DOHH2 (cell line): ENCODE results near the gene KRTAP10-12.

ENCODE experiments used
- H3F3A ChIP-seq: fragments of 200-600 bp; sonication (generic), shearing (Covaris generic); 2 replicates; pipeline ENCODE4 v1.6.0; 2016; ENCODE audit warnings: antibody characterized with exemption, mild to moderate bottlenecking; ENCODE audit not compliant: control insufficient read depth, insufficient read depth
- H3K27ac ChIP-seq: fragments of 200-600 bp; sonication (generic); 2 replicates; pipeline ENCODE4 v1.5.1; 2014; ENCODE audit warnings: low read depth, mild to moderate bottlenecking, low read length, moderate library complexity
- H3K27me3 ChIP-seq: fragments of 200-600 bp; sonication (generic); 2 replicates; pipeline ENCODE4 v1.6.1; 2014; ENCODE audit warnings: mild to moderate bottlenecking, low read length, mixed read lengths; ENCODE audit not compliant: control insufficient read depth
- H3K36me3 ChIP-seq: fragments of 200-600 bp; sonication (generic); 2 replicates; pipeline ENCODE4 v1.6.1; 2014; ENCODE audit warnings: mild to moderate bottlenecking, low read length, moderate library complexity, mixed read lengths; ENCODE audit not compliant: control insufficient read depth
- H3K4me1 ChIP-seq: fragments of 200-600 bp; sonication (generic); 2 replicates; pipeline ENCODE4 v1.6.1; 2014; ENCODE audit warnings: mild to moderate bottlenecking, low read length, mixed read lengths; ENCODE audit not compliant: control insufficient read depth
- H3K4me2 ChIP-seq: fragments of 200-600 bp; sonication (generic); 2 replicates; pipeline ENCODE4 v1.6.0; 2014; ENCODE audit warnings: mild to moderate bottlenecking, low read length, moderate library complexity
- H3K4me3 ChIP-seq: fragments of 200-600 bp; sonication (generic); 2 replicates; pipeline ENCODE4 v1.5.1; 2014; ENCODE audit warnings: mild to moderate bottlenecking, low read length, mixed read lengths
- H3K79me2 ChIP-seq: fragments of 200-600 bp; sonication (generic); 2 replicates; pipeline ENCODE4 v1.6.1; 2014; ENCODE audit warnings: mild to moderate bottlenecking, low read length, mixed read lengths; ENCODE audit not compliant: control insufficient read depth
- H3K9me2 ChIP-seq: fragments of 200-600 bp; sonication (generic); replicated peaks from 2 replicates; pipeline ENCODE4 v1.6.1; 2014; ENCODE audit warnings: mild to moderate bottlenecking, low read length, mixed read lengths; ENCODE audit not compliant: control insufficient read depth
- H3K9me3 ChIP-seq: fragments of 200-600 bp; sonication (generic); 2 replicates; pipeline ENCODE4 v1.6.1; 2014; ENCODE audit warnings: antibody characterized with exemption, low read length, mixed read lengths; ENCODE audit not compliant: control insufficient read depth, insufficient read depth
- H4K20me1 ChIP-seq: fragments of 200-600 bp; sonication (generic); 2 replicates; pipeline ENCODE4 v1.6.0; 2014; ENCODE audit warnings: low read depth, mild to moderate bottlenecking, antibody characterized with exemption, low read length, moderate library complexity; ENCODE audit not compliant: control insufficient read depth, insufficient read depth
- EZH2phosphoT487 ChIP-seq: fragments of 200-600 bp; sonication (generic); IDR thresholded peaks from 2 replicates; pipeline ENCODE4 v1.6.1; 2017; ENCODE audit warnings: borderline replicate concordance, mild to moderate bottlenecking, antibody characterized with exemption, low read length, moderate library complexity, mixed read lengths
- TF ChIP-seq, protein P1 (sequence below): fragments of 200-600 bp; sonication (generic); IDR thresholded peaks from one replicate; pipeline ENCODE4 v1.5.1; 2014; ENCODE audit warnings: antibody characterized with exemption, mild to moderate bottlenecking, low read depth, low read length; ENCODE audit not compliant: poor library complexity, severe bottlenecking

Gene KRTAP10-12

DNA sequence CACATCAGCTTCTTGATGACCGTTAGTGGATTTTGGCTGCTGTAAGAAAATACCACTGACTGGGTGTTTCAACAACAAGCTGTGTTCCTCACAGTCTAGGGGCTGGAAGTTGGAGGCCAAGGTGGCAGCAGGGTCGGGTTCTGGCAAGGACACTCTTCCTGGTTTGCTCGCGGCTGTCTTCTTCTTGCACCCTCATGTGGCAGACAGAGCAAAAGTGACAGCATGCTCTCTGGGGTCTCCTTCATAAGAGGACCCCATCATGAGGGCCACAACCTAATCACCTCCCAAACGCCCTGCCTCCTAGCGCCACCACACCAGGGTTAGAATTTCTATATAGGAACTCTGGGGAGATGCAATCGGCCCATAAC lies 33.0 kb downstream of the KRTAP10-12 start:
- H3F3A ChIP-seq: no peaks in the 10 kb centered on the region
- H3K27me3 ChIP-seq: no peaks in the 10 kb centered on the region
- no peaks in the 10 kb centered on the region for H3K9me3 ChIP-seq
- no peaks in the 10 kb centered on the region for H4K20me1 ChIP-seq
- TF ChIP-seq, protein P1, sequence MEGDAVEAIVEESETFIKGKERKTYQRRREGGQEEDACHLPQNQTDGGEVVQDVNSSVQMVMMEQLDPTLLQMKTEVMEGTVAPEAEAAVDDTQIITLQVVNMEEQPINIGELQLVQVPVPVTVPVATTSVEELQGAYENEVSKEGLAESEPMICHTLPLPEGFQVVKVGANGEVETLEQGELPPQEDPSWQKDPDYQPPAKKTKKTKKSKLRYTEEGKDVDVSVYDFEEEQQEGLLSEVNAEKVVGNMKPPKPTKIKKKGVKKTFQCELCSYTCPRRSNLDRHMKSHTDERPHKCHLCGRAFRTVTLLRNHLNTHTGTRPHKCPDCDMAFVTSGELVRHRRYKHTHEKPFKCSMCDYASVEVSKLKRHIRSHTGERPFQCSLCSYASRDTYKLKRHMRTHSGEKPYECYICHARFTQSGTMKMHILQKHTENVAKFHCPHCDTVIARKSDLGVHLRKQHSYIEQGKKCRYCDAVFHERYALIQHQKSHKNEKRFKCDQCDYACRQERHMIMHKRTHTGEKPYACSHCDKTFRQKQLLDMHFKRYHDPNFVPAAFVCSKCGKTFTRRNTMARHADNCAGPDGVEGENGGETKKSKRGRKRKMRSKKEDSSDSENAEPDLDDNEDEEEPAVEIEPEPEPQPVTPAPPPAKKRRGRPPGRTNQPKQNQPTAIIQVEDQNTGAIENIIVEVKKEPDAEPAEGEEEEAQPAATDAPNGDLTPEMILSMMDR: no peak
- no peak for TF ChIP-seq EZH2phosphoT487
- no peaks in the 10 kb centered on the region for H3K79me2 ChIP-seq
- H3K27ac ChIP-seq: no peak overlapping the region
- no peaks in the 10 kb centered on the region for H3K9me2 ChIP-seq
- H3K4me3 ChIP-seq: no peak overlapping the region
- H3K4me2 ChIP-seq: no peak overlapping the region
- no peaks in the 10 kb centered on the region for H3K4me1 ChIP-seq
- H3K36me3 ChIP-seq: no peaks in the 10 kb centered on the region

DNA sequence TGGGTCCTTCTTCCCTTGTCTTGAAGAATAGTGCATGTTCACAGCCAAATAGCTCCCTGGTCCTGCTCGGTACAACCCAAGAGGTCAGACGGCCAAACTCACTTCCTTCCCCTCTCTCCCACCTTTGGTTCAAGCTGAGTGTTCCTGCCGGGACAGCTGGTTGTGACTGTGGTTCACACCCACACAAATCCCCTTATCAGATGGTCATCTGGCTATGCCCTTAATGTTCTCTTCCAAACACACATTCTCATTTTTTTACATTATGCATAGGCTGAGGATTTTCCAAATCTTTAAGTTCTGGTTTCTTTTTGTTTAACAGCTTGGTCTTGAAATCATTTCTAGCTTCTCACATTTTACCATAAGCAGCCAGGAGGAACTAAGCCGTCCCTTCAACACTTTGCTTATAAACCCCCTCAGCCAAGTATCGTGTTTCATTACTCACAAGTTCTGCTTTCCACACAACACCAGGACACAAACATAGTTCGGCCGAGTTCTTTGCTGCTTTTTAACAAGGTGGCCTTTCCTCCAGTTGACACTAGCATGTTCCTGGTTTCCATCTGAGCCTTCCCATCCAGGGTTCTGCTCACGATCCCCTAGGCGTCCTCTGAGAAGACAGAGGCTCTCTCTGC lies 34.1 kb downstream of the KRTAP10-12 start:
- Histone ChIP-seq H3K27me3 (no peaks in the 10 kb centered on the region), H3K4me2 (no peak overlapping the region)

DNA sequence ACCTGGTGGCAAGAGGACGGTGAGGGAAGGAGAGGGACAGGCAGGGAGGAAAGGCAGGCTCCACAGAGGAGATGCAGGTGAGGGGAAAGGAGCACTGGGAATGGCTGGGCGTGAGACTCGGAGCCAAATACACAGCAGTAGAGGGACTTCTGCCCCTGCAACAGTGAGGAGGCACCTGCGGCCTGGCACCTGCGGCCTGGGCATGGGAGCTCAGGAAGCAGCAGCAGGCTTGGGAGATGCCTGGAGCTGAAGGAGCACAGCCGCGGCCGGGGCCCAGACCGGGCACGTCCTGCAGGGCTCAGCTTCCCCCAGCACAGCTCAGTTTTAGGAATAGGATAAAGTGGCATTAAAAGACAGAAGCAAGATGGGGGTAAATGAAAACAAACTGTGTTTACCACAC lies 35.3 kb downstream of the KRTAP10-12 start:
- H3K9me2 ChIP-seq: no peaks in the 10 kb centered on the region
- H3K4me3 ChIP-seq: no peak overlapping the region
- H3K27me3 ChIP-seq: no peaks in the 10 kb centered on the region
- H3K27ac ChIP-seq: no peak overlapping the region
- no peaks in the 10 kb centered on the region for H3K79me2 ChIP-seq
- no peaks in the 10 kb centered on the region for H3K4me1 ChIP-seq
- no peaks in the 10 kb centered on the region for H3K36me3 ChIP-seq
- H3F3A ChIP-seq: no peaks in the 10 kb centered on the region
- TF ChIP-seq EZH2phosphoT487: no peak
- TF ChIP-seq, protein P1: no peak
- H4K20me1 ChIP-seq: no peaks in the 10 kb centered on the region
- H3K4me2 ChIP-seq: no peak overlapping the region
- no peaks in the 10 kb centered on the region for H3K9me3 ChIP-seq

More for the DNA sequence above, 34.1 kb downstream of the KRTAP10-12 start:
- Histone ChIP-seq H3K9me2 (no peaks in the 10 kb centered on the region), H3K9me3 (no peaks in the 10 kb centered on the region), H4K20me1 (no peaks in the 10 kb centered on the region), H3K4me3 (no peak overlapping the region), H3K4me1 (no peaks in the 10 kb centered on the region), H3F3A (no peaks in the 10 kb centered on the region), H3K79me2 (no peaks in the 10 kb centered on the region), H3K36me3 (no peaks in the 10 kb centered on the region), H3K27ac (no peak overlapping the region)
- TF ChIP-seq, protein P1: no peak
- no peak for TF ChIP-seq EZH2phosphoT487

DNA sequence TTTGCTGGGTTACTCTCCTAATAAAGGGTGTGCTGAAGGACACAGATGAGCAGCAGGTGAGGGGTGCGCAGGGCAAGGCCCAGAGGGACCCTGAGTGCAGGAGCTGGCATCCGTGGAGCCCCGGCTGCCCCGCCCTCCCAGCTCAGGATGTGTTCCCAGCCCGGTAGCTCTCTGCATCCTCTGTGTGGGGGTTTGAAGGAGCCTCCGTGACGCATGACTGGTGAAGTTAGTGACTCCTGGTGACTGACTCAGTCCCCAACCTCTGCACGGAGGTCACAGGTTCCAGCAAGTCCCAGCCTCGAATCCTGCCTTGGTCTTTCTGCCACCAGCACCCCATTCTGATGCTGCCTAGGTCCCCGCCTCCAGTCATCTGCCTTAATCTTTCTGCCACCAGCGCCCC lies 36.0 kb downstream of the KRTAP10-12 start:
- H4K20me1 ChIP-seq: no peaks in the 10 kb centered on the region
- H3K27ac ChIP-seq: no peak overlapping the region
- no peak overlapping the region for H3K4me3 ChIP-seq
- TF ChIP-seq, protein P1: no peak
- TF ChIP-seq EZH2phosphoT487: no peak
- H3K27me3 ChIP-seq: no peaks in the 10 kb centered on the region
- H3K79me2 ChIP-seq: no peaks in the 10 kb centered on the region
- no peaks in the 10 kb centered on the region for H3K9me2 ChIP-seq
- no peaks in the 10 kb centered on the region for H3K36me3 ChIP-seq
- no peak overlapping the region for H3K4me2 ChIP-seq
- no peaks in the 10 kb centered on the region for H3K9me3 ChIP-seq
- no peaks in the 10 kb centered on the region for H3K4me1 ChIP-seq
- no peaks in the 10 kb centered on the region for H3F3A ChIP-seq
